MM.1S (cell line): ENCODE results near the gene GFAP.

ENCODE experiments used
- DNase-seq: peaks from one replicate; pipeline ENCODE4 v3.0.0-alpha.2; 2015
- H2AFZ ChIP-seq: fragments of 300-600 bp; sonication (generic); 2 replicates; pipeline ENCODE4 v1.6.0; 2016; ENCODE audit warnings: antibody characterized with exemption, low read length
- H3F3A ChIP-seq: fragments of 300-600 bp; sonication (generic); 2 replicates; pipeline ENCODE4 v1.6.1; 2016; ENCODE audit warnings: mild to moderate bottlenecking, antibody characterized with exemption, low read length, moderate library complexity, mixed read lengths; ENCODE audit not compliant: insufficient read depth
- H3K27ac ChIP-seq: fragments of 300-600 bp; sonication (generic); 2 replicates; pipeline ENCODE4 v1.5.1; 2016; ENCODE audit warnings: mild to moderate bottlenecking, low read length
- H3K27me3 ChIP-seq: fragments of 300-600 bp; sonication (generic); replicated peaks from 2 replicates; pipeline ENCODE4 v1.6.0; 2016; ENCODE audit warnings: low read length; ENCODE audit not compliant: insufficient read depth
- H3K36me3 ChIP-seq: fragments of 300-600 bp; sonication (generic); replicated peaks from 2 replicates; pipeline ENCODE4 v1.6.1; 2016; ENCODE audit warnings: mild to moderate bottlenecking, low read length, mixed read lengths; ENCODE audit not compliant: insufficient read depth
- H3K4me1 ChIP-seq: fragments of 300-600 bp; sonication (generic); 2 replicates; pipeline ENCODE4 v1.6.1; 2016; ENCODE audit warnings: low read length, mixed read lengths
- H3K4me2 ChIP-seq: fragments of 300-600 bp; sonication (generic); 2 replicates; pipeline ENCODE4 v1.6.0; 2016; ENCODE audit warnings: low read depth, low read length
- H3K4me3 ChIP-seq: fragments of 300-600 bp; sonication (generic); 2 replicates; pipeline ENCODE4 v1.5.1; 2016; ENCODE audit warnings: low read length, mixed read lengths
- H3K79me2 ChIP-seq: fragments of 300-600 bp; sonication (generic); 2 replicates; pipeline ENCODE4 v1.6.1; 2016; ENCODE audit warnings: mixed run types, low read length, mixed read lengths
- H3K9ac ChIP-seq: fragments of 300-600 bp; sonication (generic); 2 replicates; pipeline ENCODE4 v1.6.1; 2016; ENCODE audit warnings: low read length, mixed read lengths
- H3K9me2 ChIP-seq: fragments of 300-600 bp; sonication (generic); replicated peaks from 2 replicates; pipeline ENCODE4 v1.6.1; 2016; ENCODE audit warnings: mild to moderate bottlenecking, low read length, mixed read lengths; ENCODE audit not compliant: insufficient read depth
- H3K9me3 ChIP-seq: fragments of 300-600 bp; sonication (generic); replicated peaks from 2 replicates; pipeline ENCODE4 v1.6.1; 2016; ENCODE audit warnings: mild to moderate bottlenecking, low read length, mixed read lengths; ENCODE audit not compliant: insufficient read depth
- H4K20me1 ChIP-seq: fragments of 300-600 bp; sonication (generic); 2 replicates; pipeline ENCODE4 v1.6.1; 2016; ENCODE audit warnings: mild to moderate bottlenecking, low read length, moderate library complexity, mixed read lengths; ENCODE audit not compliant: insufficient read depth
- CTCF ChIP-seq: fragments of 300-600 bp; sonication (generic); IDR thresholded peaks from 2 replicates; pipeline ENCODE4 v1.5.1; 2016; ENCODE audit warnings: antibody characterized with exemption, low read length, mixed read lengths
- EZH2 ChIP-seq: fragments of 300-600 bp; sonication (generic); optimal IDR thresholded peaks from 2 replicates; pipeline ENCODE3; 2017; ENCODE audit warnings: low read depth, mild to moderate bottlenecking, antibody characterized with exemption, low read length, mixed read lengths
- EZH2phosphoT487 ChIP-seq: fragments of 300-600 bp; sonication (generic); IDR thresholded peaks from 2 replicates; pipeline ENCODE4 v1.6.1; 2018; ENCODE audit warnings: antibody characterized with exemption, low read length

Gene GFAP

GRCh38 chr17:44854192-44854591, 61.1 kb downstream of the GFAP start:
- DNase-seq = no peak
- H3K27me3 ChIP-seq = no peaks in the 10 kb centered on the region
- TF ChIP-seq CTCF = no peak
- TF ChIP-seq EZH2phosphoT487 = no peak
- TF ChIP-seq EZH2 = no peak
- H3K9me3 ChIP-seq = no peaks in the 10 kb centered on the region
- H3K4me2 ChIP-seq = no peak overlapping the region
- no peaks in the 10 kb centered on the region for H3F3A ChIP-seq
- no peak overlapping the region for H3K27ac ChIP-seq
- H3K9ac ChIP-seq = no peak overlapping the region
- no peak overlapping the region for H2AFZ ChIP-seq
- peaks cover 4% of the 10 kb centered on the region; the same call in 1 of the 2 replicates for H3K36me3 ChIP-seq
- H3K79me2 ChIP-seq = no peaks in the 10 kb centered on the region
- no peaks in the 10 kb centered on the region for H4K20me1 ChIP-seq
- no peaks in the 10 kb centered on the region for H3K9me2 ChIP-seq
- no peak overlapping the region for H3K4me3 ChIP-seq
- no peaks in the 10 kb centered on the region for H3K4me1 ChIP-seq
